Measurements from ENCODE around the gene UCN2. TPM values are rescaled to one million over a fixed set of nuclear protein-coding genes. Genes with fewer than 3 reads are reported as not detected.

Gene UCN2
- total and polyA plus RNA-seq, 11 donors = 0.11 to 0.35 (median 0.24) TPM; not detected in 4

DNA sequence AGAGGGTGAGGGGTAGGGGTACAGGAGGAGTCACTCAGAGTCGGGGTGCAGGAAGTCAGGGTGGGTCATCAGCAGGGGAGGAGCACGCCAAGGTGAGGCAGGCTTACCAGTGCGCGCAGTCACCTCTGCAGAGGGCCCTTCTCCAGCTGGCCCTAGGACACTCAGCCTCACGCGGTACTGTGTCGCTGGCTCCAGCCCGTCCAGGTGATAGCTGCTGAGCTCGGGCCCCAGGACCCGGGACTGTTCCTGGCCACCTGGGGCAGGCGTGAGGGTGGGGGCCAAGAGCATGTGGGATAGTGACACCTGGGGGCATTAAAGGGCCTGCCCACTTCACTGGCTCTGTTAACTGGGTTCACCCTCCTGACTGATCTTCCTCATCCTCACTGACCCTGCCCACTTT, 24.1 kb upstream of the UCN2 start:
- Histone ChIP-seq H3K4me3 (no peak overlapping the region), H3K27me3 (no peaks in the 10 kb centered on the region), H3K36me3 (peaks cover 0 to 19% (median 0%) of the 10 kb centered on the region in 9 donors), H3K4me1 (no peaks in the 10 kb centered on the region), H3K9me3 (no peaks in the 10 kb centered on the region), H3K27ac (no peak overlapping the region)
- ATAC-seq (no peak), DNase-seq (no peak)
- intact Hi-C loops (cut with DNase I) = no loop called here
- no peak for TF ChIP-seq POLR2A (IDR thresholded peaks at IDR 0.05)
- TF ChIP-seq, protein P1, sequence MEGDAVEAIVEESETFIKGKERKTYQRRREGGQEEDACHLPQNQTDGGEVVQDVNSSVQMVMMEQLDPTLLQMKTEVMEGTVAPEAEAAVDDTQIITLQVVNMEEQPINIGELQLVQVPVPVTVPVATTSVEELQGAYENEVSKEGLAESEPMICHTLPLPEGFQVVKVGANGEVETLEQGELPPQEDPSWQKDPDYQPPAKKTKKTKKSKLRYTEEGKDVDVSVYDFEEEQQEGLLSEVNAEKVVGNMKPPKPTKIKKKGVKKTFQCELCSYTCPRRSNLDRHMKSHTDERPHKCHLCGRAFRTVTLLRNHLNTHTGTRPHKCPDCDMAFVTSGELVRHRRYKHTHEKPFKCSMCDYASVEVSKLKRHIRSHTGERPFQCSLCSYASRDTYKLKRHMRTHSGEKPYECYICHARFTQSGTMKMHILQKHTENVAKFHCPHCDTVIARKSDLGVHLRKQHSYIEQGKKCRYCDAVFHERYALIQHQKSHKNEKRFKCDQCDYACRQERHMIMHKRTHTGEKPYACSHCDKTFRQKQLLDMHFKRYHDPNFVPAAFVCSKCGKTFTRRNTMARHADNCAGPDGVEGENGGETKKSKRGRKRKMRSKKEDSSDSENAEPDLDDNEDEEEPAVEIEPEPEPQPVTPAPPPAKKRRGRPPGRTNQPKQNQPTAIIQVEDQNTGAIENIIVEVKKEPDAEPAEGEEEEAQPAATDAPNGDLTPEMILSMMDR (IDR thresholded peaks at IDR 0.05) = no peak
- 65 to 88% (median 84%) methylated on average over 5 to 11 of the region's 11 CpGs for WGBS, 4 donors

DNA sequence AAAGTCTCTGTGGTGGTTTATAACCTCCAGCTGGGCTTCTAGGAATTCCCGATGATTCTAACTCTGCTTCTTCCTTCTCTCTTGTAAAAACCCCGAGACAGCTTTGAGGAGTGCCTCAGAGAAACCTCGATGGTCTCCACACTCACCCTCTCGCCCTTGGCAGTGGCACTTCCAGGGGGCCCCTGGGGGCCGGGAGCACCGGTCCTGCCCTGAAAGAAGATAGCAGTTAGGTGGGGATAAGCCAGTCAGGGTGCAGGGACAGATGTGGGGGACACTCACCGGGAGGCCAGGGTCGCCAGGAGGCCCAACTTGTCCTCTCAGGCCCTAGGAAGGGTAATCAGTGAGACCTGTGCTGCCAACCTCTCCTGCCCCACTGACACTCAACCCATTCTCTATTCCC, 21.8 kb upstream of the UCN2 start:
- DNase-seq (no peak), ATAC-seq (no peak)
- Histone ChIP-seq H3K4me3 (no peak overlapping the region), H3K36me3 (peaks cover 0 to 19% (median 3%) of the 10 kb centered on the region in 9 donors), H3K4me1 (no peaks in the 10 kb centered on the region), H3K9me3 (no peaks in the 10 kb centered on the region), H3K27ac (no peak overlapping the region), H3K27me3 (no peaks in the 10 kb centered on the region)
- intact Hi-C loops (cut with DNase I) = no loop called here
- no peak for TF ChIP-seq POLR2A (IDR thresholded peaks at IDR 0.05)
- TF ChIP-seq, protein P1 (IDR thresholded peaks at IDR 0.05) = no peak
- WGBS, 4 donors = 81 to 91% (median 87%) methylated on average over 8 of the region's 8 CpGs

DNA sequence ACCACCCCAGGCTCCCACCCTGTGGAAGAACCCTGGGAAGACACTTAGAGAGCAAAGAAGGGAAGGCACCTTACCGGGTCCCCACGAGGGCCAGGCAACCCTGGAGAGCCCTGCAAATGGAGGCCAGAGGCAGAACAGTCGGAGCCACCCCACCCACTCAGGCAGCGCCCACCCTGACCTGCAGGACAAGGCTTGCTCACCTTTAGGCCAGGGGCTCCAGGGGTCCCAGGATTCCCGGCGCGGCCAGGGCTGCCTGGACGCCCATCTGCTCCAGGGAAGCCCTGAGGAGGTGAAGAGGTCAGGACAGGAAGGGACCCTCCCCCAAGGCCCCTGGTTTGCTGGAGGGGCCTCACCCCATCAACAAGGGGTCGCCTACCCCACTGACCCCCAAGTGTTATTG, 21.3 kb upstream of the UCN2 start:
- Histone ChIP-seq H3K27ac (no peak overlapping the region), H3K36me3 (peaks cover 0 to 17% (median 3%) of the 10 kb centered on the region in 9 donors), H3K4me1 (no peaks in the 10 kb centered on the region), H3K9me3 (no peaks in the 10 kb centered on the region), H3K27me3 (no peaks in the 10 kb centered on the region), H3K4me3 (no peak overlapping the region)
- WGBS, 4 donors = 82 to 92% (median 90%) methylated on average over 5 to 9 of the region's 9 CpGs
- DNase-seq (no peak), ATAC-seq (no peak)
- intact Hi-C loops (cut with DNase I) = no loop called here
- TF ChIP-seq, protein P1 (IDR thresholded peaks at IDR 0.05) = no peak
- no peak for TF ChIP-seq POLR2A (IDR thresholded peaks at IDR 0.05)

DNA sequence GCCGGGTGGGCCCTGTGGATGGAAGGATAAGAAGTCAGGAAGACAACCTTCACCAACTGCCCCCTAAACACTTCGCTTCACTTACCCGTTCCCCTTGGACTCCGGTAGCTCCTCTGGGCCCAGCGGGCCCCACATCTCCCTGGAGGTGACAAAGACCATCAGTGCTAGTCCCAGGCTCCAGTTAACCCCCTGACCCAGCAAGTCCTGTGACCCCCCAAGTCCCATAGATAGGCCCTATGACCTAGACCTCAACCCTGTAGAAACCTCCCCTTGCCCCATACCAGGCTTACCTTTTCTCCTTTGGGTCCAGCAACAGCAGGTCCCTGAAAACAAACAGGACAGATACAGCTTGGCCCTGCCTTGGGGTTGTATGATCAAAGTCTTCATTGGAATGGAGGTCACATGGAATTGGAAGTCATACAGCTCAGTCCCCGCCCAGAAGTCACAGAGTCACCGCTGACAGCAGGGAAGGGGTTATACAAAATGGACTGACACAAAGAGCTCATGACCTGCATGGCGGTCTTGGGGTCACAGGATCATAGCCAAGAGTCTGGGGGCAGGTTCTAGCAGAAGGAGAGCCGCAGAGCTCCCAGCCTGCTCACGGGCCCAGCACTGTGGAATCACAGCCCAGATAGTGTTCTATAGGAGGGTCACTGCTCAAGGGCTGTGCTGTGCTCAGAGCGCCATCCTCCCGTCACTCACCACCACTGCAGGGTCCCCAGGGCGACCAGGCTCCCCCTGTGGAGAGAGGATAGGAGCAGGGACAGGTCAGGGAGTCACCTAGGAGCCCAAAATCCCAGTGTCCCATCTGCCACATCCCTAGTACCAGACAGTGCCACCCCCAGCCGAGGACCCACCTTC, 18.3 kb upstream of the UCN2 start:
- no peak for DNase-seq
- intact Hi-C loops (cut with DNase I) = no loop called here
- 93 to 96% (median 94%) methylated on average over 11 to 14 of the region's 14 CpGs for WGBS, 4 donors
- TF ChIP-seq, protein P1 (IDR thresholded peaks at IDR 0.05) = no peak
- no peak for TF ChIP-seq POLR2A (IDR thresholded peaks at IDR 0.05)
- ATAC-seq = no peak
- H3K4me1 ChIP-seq = no peaks in the 10 kb centered on the region
- H3K27me3 ChIP-seq = no peaks in the 10 kb centered on the region
- no peak overlapping the region for H3K4me3 ChIP-seq
- no peaks in the 10 kb centered on the region for H3K9me3 ChIP-seq
- H3K36me3 ChIP-seq = peaks cover 0 to 31% (median 2%) of the 10 kb centered on the region in 9 donors
- no peak overlapping the region for H3K27ac ChIP-seq
